Body of pancreas (tissue), 4 donors: ENCODE measurements around the gene ARFIP2. TPM values are rescaled to one million over a fixed set of nuclear protein-coding genes. Genes with fewer than 3 reads are reported as not detected.

Experiments
- ATAC-seq: fragments of 150-250 bp; one replicate; pipeline ENCODE4 v1.9.1; 2016
- DNase-seq, 4 donors: peaks; one replicate each; pipeline ENCODE4 v3.0.0-alpha.2; 2019
- H3K27ac ChIP-seq, 4 donors: fragments of 200-600 bp; sonication (generic); 1 replicate in 3 of 4; 2 replicates in 1 of 4; pipeline versions ENCODE4 v1.5.1 to v1.6.1; 2016 to 2019; ENCODE audit warnings: mild to moderate bottlenecking in 1 of 4, mixed read lengths in 1 of 4, moderate library complexity in 1 of 4
- H3K27me3 ChIP-seq, 2 donors: fragments of 200-600 bp; sonication (generic); one replicate each; pipeline ENCODE4 v1.6.0; 2016; ENCODE audit warnings: mild to moderate bottlenecking in 1 of 2
- H3K36me3 ChIP-seq, 2 donors: fragments of 200-600 bp; sonication (generic); replicated peaks in 1 of 2; 2 replicates each; pipeline ENCODE4 v1.5.1; 2016; ENCODE audit warnings: low read depth in 2 of 2; ENCODE audit not compliant: insufficient read depth in 1 of 2
- H3K4me1 ChIP-seq: fragments of 200-600 bp; sonication (generic); one replicate; pipeline ENCODE4 v1.6.0; 2016
- H3K4me3 ChIP-seq, 2 donors: fragments of 200-600 bp; sonication (generic); 1 replicate in 1 of 2; 2 replicates in 1 of 2; pipeline ENCODE4 v1.5.1; 2016 to 2019
- H3K9me3 ChIP-seq, 3 donors: fragments of 200-600 bp; sonication (generic); 1 replicate in 2 of 3; 2 replicates in 1 of 3; pipeline ENCODE4 v1.5.1; 2016
- CTCF ChIP-seq, 7 experiments: fragments of 450-650 bp in 4 of 7; fragments of 200-600 bp in 3 of 7; sonication (generic) in 3 of 7; IDR thresholded peaks; one replicate each; pipeline ENCODE4 v1.5.1; 2016 to 2019; ENCODE audit warnings: antibody characterized with exemption in 7 of 7
- POLR2A ChIP-seq, 3 donors: fragments of 450-650 bp; IDR thresholded peaks; one replicate each; pipeline ENCODE4 v1.6.1; 2016; ENCODE audit warnings: antibody characterized with exemption in 3 of 3, mild to moderate bottlenecking in 2 of 3
- WGBS, 2 donors: methylation state at CpG; one replicate each; pipeline ENCODE4 v1.1.5; 2017; 5-methylcytosine and 5-hydroxymethylcytosine counted together
- intact Hi-C: fragments of 100-400 bp; cut with DNase I; formaldehyde crosslinking; loops from one replicate; pipeline ENCODE4 v1.15.1; 2023
- total RNA-seq, 2 donors: library from RNA; depleted of rRNA; stranded (reverse); fragments of >200 nt; gene quantifications; one replicate each; pipeline ENCODE4 v1.1.0, GENCODE V29; 2016

ARFIP2 gene
- total RNA-seq, 2 donors from 2014 or later: 47.2 to 82.7 TPM

- Histone ChIP-seq H3K4me3 (peak overlapping the region in 1 of 2 donors; percentile 25), H3K9me3 (no peaks in the 10 kb centered on the region), H3K27me3 (no peaks in the 10 kb centered on the region), H3K4me1 (peaks cover 58% of the 10 kb centered on the region), H3K36me3 (peaks cover 0 to 10% of the 10 kb centered on the region in 2 donors), H3K27ac (peak overlapping the region; percentile 90 to 97 (median 96))
- no peak for DNase-seq
- no peak for ATAC-seq
- intact Hi-C loops: no loop called here
- TF ChIP-seq POLR2A (IDR thresholded peaks at IDR 0.05) (no peak), CTCF (IDR thresholded peaks at IDR 0.05) (no peak)
- 30 to 41% methylated on average over 7 of the region's 7 CpGs for WGBS, 2 donors
Measured at GRCh38 chr11:6474413-6474792, 6.7 kb downstream of the ARFIP2 start.

- DNase-seq (peak; percentile 95 to 96 (median 96)), ATAC-seq (peak; percentile 82)
- TF ChIP-seq POLR2A (IDR thresholded peaks at IDR 0.05) (peak; percentile 74 to 81 (median 80)), CTCF (IDR thresholded peaks at IDR 0.05) (peak in 2 of 7 experiments; percentile 6 to 9)
- no peaks in the 10 kb centered on the region for H3K27me3 ChIP-seq
- WGBS, 2 donors: 0% methylated on average over 24 to 51 of the region's 87 CpGs
- peaks cover 56% of the 10 kb centered on the region for H3K4me1 ChIP-seq
- peak within 1 kb of the TSS; percentile 90 to 97 (median 96) for H3K27ac ChIP-seq
- no peaks in the 10 kb centered on the region for H3K9me3 ChIP-seq
- H3K4me3 ChIP-seq: peak within 1 kb of the TSS; percentile 58 to 63
- H3K36me3 ChIP-seq: peaks cover 0 to 10% of the 10 kb centered on the region in 2 donors
- intact Hi-C loops: no loop called here
Measured at GRCh38 chr11:6473451-6474412, 7.4 kb downstream of the ARFIP2 start, which contains the start of gene TRIM3. Gene TRIM3, minus strand, starts transcription at chr11:6473941. Its CDS starts 8,246 bp downstream, at chr11:6465695.

GRCh38 chr11:6472934-6473333 lies 8.2 kb downstream of the ARFIP2 start:
- no peak for ATAC-seq
- WGBS, 2 donors: 50% methylated on average over 1 of the region's 1 CpG

GRCh38 chr11:6469599-6469998 lies 11.5 kb downstream of the ARFIP2 start:
- no peaks in the 10 kb centered on the region for H3K36me3 ChIP-seq
- no peak overlapping the region for H3K4me3 ChIP-seq
- ATAC-seq (no peak), DNase-seq (no peak)
- no peaks in the 10 kb centered on the region for H3K9me3 ChIP-seq
- H3K27me3 ChIP-seq: no peaks in the 10 kb centered on the region
- peaks cover 24% of the 10 kb centered on the region for H3K4me1 ChIP-seq
- WGBS, 2 donors: 83 to 91% methylated on average over 1 of the region's 1 CpG
- no peak for TF ChIP-seq POLR2A (IDR thresholded peaks at IDR 0.05)
- intact Hi-C loops: no loop called here
- H3K27ac ChIP-seq: no peak overlapping the region

More at GRCh38 chr11:6472934-6473333, 8.2 kb downstream of the ARFIP2 start:
- Histone ChIP-seq H3K27ac (peak overlapping the region in 1 of 4 donors; percentile 96), H3K4me3 (no peak overlapping the region), H3K36me3 (peaks cover 0 to 5% of the 10 kb centered on the region in 2 donors), H3K9me3 (no peaks in the 10 kb centered on the region), H3K4me1 (peaks cover 52% of the 10 kb centered on the region), H3K27me3 (no peaks in the 10 kb centered on the region)
- TF ChIP-seq CTCF (IDR thresholded peaks at IDR 0.05) (no peak), POLR2A (IDR thresholded peaks at IDR 0.05) (no peak)
- peak in 1 of 4 donors; percentile 16 for DNase-seq
- intact Hi-C loops: no loop called here

GRCh38 chr11:6468712-6469495 lies 12.2 kb downstream of the ARFIP2 start:
- DNase-seq: peak; percentile 69 to 86 (median 82)
- Histone ChIP-seq H3K4me1 (peaks cover 19% of the 10 kb centered on the region), H3K27ac (peak overlapping the region in 2 of 4 donors; percentile 1 to 20), H3K9me3 (no peaks in the 10 kb centered on the region), H3K36me3 (no peaks in the 10 kb centered on the region), H3K4me3 (no peak overlapping the region), H3K27me3 (no peaks in the 10 kb centered on the region)
- ATAC-seq: peak; percentile 38
- TF ChIP-seq CTCF (IDR thresholded peaks at IDR 0.05): no peak
- peak in 2 of 3 donors; percentile 15 to 19 for TF ChIP-seq POLR2A (IDR thresholded peaks at IDR 0.05)
- WGBS, 2 donors: 43 to 48% methylated on average over 6 of the region's 6 CpGs
- intact Hi-C loops: no loop called here
